Naive B cell (primary cell): ENCODE data around the gene NFKBIE. TPM values are rescaled to one million over a fixed set of nuclear protein-coding genes. Genes with fewer than 3 reads are reported as not detected.
A peak's percentile ranks its signal among the peaks of the same experiment; 100 is the strongest.

Source experiments
- ATAC-seq, 2 donors: fragments of 150-1000 bp; cut with Tn5 transposase; 2 replicates each; pipeline ENCODE4 v1.10.0; 2021; ENCODE audit warnings: low read depth in 2 of 2, mild to moderate bottlenecking in 2 of 2, moderate library complexity in 2 of 2
- DNase-seq: peaks from one replicate; pipeline ENCODE4 v3.0.0; 2022
- H3K27ac Mint-ChIP-seq, 6 donors: one replicate each; pipeline ENCODE4 v1.8.0; 2020 to 2022; ENCODE audit warnings: mild to moderate bottlenecking in 6 of 6, mixed read lengths in 6 of 6, moderate library complexity in 5 of 6, inconsistent platforms in 2 of 6
- H3K27me3 Mint-ChIP-seq, 3 donors: one replicate each; pipeline ENCODE4 v1.8.0; 2021 to 2022; ENCODE audit warnings: mixed read lengths in 3 of 3, mild to moderate bottlenecking in 1 of 3
- H3K36me3 Mint-ChIP-seq, 2 donors: one replicate each; pipeline ENCODE4 v1.8.0; 2020 to 2022; ENCODE audit warnings: mixed read lengths in 2 of 2, inconsistent platforms in 1 of 2, mild to moderate bottlenecking in 1 of 2
- H3K4me1 Mint-ChIP-seq, 3 donors: one replicate each; pipeline ENCODE4 v1.8.0; 2020 to 2022; ENCODE audit warnings: mixed read lengths in 3 of 3, inconsistent platforms in 1 of 3, mild to moderate bottlenecking in 1 of 3, moderate library complexity in 1 of 3
- H3K4me3 Mint-ChIP-seq, 8 donors: one replicate each; pipeline ENCODE4 v1.8.0; 2020 to 2022; ENCODE audit warnings: mild to moderate bottlenecking in 8 of 8, mixed read lengths in 8 of 8, moderate library complexity in 8 of 8, inconsistent platforms in 2 of 8
- H3K9me3 Mint-ChIP-seq, 7 donors: one replicate each; pipeline ENCODE4 v1.8.0; 2020 to 2022; ENCODE audit warnings: mixed read lengths in 7 of 7, mild to moderate bottlenecking in 5 of 7, inconsistent platforms in 2 of 7, moderate library complexity in 1 of 7
- polyA plus RNA-seq, 6 donors: library from polyadenylated mRNA; unstranded; fragments of 300-500 nt; fragmentation: Illumina TruSeq; gene quantifications; one replicate each; pipeline ENCODE4 v1.2.3, GENCODE V29; 2021; ENCODE audit warnings: low read depth in 6 of 6

Gene NFKBIE
- polyA plus RNA-seq, 6 donors from 2014 or later: 22.1 to 30.8 (median 27.9) TPM

GRCh38 chr6:44289726-44290260 lies 24.4 kb upstream of the NFKBIE start:
- H3K9me3 Mint-ChIP-seq: no peaks in the 10 kb centered on the region
- H3K27ac Mint-ChIP-seq: peak overlapping the region in 1 of 6 donors; percentile 52
- ATAC-seq: no peak
- no peak for DNase-seq
- no peaks in the 10 kb centered on the region for H3K4me1 Mint-ChIP-seq
- peaks cover 51 to 81% (median 71%) of the 10 kb centered on the region in 3 donors for H3K27me3 Mint-ChIP-seq
- no peaks in the 10 kb centered on the region for H3K36me3 Mint-ChIP-seq
- H3K4me3 Mint-ChIP-seq: no peak overlapping the region

- DNase-seq (no peak), ATAC-seq (no peak)
- Mint-ChIP-seq H3K36me3 (no peaks in the 10 kb centered on the region), H3K9me3 (no peaks in the 10 kb centered on the region), H3K4me3 (no peak overlapping the region), H3K27ac (no peak overlapping the region), H3K4me1 (no peaks in the 10 kb centered on the region), H3K27me3 (peaks cover 43 to 82% (median 72%) of the 10 kb centered on the region in 3 donors)
Observed at GRCh38 chr6:44286747-44287146, 21.4 kb upstream of the NFKBIE start.

DNA sequence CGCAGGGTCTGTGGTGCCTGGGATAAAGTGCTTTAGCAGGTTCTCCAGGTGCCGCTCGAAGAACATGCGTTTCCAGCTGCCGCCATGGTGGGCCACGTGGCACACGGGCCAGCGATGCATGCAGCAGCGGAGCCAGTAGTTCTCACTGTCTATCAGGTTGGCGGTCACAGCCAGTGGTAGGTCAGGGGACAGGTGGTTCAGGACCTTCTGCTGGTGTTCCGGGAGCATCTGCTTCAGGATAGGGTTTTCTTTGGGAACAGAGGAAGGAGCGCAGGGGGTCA lies 20.9 kb upstream of the NFKBIE start:
- Mint-ChIP-seq H3K27ac (no peak overlapping the region), H3K27me3 (peaks cover 43 to 77% (median 67%) of the 10 kb centered on the region in 3 donors), H3K9me3 (no peaks in the 10 kb centered on the region), H3K4me3 (no peak overlapping the region), H3K36me3 (no peaks in the 10 kb centered on the region), H3K4me1 (no peaks in the 10 kb centered on the region)
- ATAC-seq: no peak
- no peak for DNase-seq

DNA sequence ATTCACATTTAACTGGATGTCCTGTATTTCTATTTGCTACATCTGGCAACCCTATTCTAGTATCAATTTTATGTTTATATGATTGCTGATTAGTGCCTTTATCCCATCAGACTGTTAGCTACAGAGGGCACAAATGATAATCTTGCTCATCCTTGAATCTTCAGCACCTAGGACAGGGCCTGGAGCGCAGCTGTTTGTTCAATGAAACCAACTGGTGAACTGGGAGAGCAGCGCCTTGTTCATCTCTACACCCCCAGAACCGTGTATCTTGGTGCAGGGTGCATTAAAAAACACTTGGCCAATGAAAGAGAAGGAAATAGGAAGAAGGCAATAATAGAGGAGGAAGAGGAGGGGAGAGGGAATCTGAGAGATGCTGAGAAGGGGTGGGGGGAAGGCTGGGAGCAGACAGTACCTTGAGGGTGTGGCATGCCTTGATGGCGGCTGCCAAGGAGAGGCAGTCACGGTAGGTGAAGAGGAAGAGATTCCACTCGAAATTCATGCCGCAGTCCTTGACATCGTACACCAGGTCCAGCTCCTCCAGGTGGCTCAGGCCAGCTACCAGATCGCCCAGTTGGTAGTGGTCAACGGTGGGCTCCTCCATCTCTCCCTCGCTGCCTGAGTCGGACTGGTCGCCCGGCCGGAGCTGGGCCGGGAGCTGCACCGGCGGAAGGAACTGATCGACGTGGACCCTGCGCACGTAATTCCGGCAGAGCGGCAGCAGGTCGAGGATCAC lies 20.4 kb upstream of the NFKBIE start:
- H3K4me3 Mint-ChIP-seq: no peak overlapping the region

GRCh38 chr6:44284867-44285266 lies 19.5 kb upstream of the NFKBIE start:
- Mint-ChIP-seq H3K4me1 (no peaks in the 10 kb centered on the region), H3K27me3 (peaks cover 34 to 76% (median 62%) of the 10 kb centered on the region in 3 donors), H3K9me3 (no peaks in the 10 kb centered on the region), H3K36me3 (no peaks in the 10 kb centered on the region), H3K27ac (no peak overlapping the region), H3K4me3 (no peak overlapping the region)
- no peak for ATAC-seq
- DNase-seq: no peak

More for the DNA sequence above, 20.4 kb upstream of the NFKBIE start:
- H3K36me3 Mint-ChIP-seq: no peaks in the 10 kb centered on the region
- ATAC-seq: no peak
- no peak for DNase-seq
- H3K27ac Mint-ChIP-seq: no peak overlapping the region
- H3K9me3 Mint-ChIP-seq: no peaks in the 10 kb centered on the region
- no peaks in the 10 kb centered on the region for H3K4me1 Mint-ChIP-seq
- peaks cover 40 to 76% (median 67%) of the 10 kb centered on the region in 3 donors for H3K27me3 Mint-ChIP-seq

DNA sequence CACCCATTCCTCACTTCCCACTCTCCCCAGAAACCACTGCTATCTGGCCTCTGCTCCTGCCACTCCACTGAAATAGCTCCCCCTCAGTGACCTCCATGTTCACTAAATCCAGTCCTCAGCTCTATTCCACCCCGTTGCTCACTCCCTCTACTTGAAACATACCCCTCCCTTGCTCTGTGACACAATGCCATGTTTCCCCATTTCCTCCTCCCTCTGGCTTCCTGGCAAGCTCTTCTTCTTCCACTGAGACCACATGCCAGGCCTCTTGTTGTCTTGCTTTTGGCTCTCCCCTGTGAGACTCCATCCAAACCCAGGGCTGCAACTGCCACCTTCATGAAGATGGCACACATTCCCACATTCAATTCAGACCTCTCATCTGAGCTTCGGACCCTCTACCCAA lies 18.8 kb upstream of the NFKBIE start:
- H3K27me3 Mint-ChIP-seq: peaks cover 33 to 77% (median 63%) of the 10 kb centered on the region in 3 donors
- H3K4me1 Mint-ChIP-seq: no peaks in the 10 kb centered on the region
- DNase-seq: no peak

DNA sequence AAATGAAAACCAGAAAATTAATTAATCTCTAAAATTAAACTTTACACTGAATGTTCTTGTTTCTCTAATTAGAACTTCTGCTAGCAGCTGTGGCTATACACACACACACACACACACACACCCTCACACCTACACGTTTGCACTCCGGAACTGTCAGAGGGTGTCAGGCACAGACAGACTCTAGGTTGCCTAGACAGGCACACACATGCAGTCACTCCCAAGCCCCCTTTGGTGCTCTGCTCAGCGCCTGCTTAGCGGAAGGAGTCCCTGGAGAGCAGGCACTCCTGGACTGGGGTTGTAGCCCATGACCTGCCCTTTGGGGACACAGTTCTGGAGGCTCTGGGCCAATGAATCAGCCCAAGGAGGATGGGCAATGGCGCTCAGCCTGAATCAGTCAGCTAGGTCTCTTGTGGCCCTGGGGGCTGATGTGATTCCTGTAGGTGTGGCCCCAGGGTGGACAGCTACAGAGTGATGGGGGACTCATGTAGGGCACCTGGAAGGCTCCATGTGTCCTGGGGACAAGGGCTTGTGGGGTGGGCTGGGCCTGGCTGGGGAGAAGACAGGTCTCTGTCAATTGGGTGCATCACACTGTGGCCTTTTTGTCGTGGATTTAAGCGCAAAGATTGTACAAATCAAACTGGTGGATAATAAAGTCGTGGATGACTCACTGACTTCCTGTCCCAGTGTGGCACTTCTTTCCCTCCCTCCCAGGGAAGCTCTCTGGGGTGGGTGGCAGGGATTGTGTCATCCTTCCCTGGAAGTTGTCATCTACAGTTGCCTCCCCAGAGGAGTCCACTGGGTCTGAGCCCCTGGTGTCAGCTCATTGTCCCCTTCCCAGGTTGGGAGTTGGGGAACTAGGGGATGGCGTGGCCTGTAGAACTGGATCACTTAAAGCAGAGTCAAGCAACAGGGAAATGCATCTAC lies 13.7 kb upstream of the NFKBIE start:
- H3K4me1 Mint-ChIP-seq: peaks cover 0 to 9% (median 4%) of the 10 kb centered on the region in 3 donors
- no peaks in the 10 kb centered on the region for H3K36me3 Mint-ChIP-seq
- H3K9me3 Mint-ChIP-seq: no peaks in the 10 kb centered on the region
- no peak overlapping the region for H3K27ac Mint-ChIP-seq
- peaks cover 34 to 76% (median 61%) of the 10 kb centered on the region in 3 donors for H3K27me3 Mint-ChIP-seq
- DNase-seq (no peak), ATAC-seq (no peak)
- no peak overlapping the region for H3K4me3 Mint-ChIP-seq

More for the DNA sequence above, 18.8 kb upstream of the NFKBIE start:
- no peak for ATAC-seq
- H3K27ac Mint-ChIP-seq: peak overlapping the region in 1 of 6 donors; percentile 12
- H3K4me3 Mint-ChIP-seq: no peak overlapping the region
- no peaks in the 10 kb centered on the region for H3K36me3 Mint-ChIP-seq
- H3K9me3 Mint-ChIP-seq: no peaks in the 10 kb centered on the region

DNA sequence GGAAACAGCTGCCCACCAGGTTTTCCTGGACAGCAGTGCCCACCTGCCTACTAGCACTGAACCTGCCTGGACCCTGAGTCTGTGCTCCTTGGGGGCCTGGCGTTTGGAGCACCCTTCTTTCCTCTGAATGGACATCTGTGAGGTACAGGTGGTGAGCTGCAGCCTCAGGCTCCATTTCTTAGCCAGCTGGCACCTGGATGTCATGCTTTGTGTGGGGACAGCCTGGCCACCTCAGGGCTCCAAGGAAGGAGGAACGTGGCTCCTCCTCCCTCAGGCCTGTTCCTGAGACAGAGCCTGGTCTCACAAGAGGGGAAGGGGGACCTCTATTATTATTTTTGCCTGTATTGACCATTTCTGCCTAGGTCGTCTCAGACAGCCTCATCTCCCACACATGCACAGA lies 13.0 kb upstream of the NFKBIE start:
- ATAC-seq: no peak
- Mint-ChIP-seq H3K27me3 (peaks cover 32 to 74% (median 60%) of the 10 kb centered on the region in 3 donors), H3K4me1 (peaks cover 0 to 9% (median 4%) of the 10 kb centered on the region in 3 donors), H3K27ac (no peak overlapping the region), H3K4me3 (peak overlapping the region in 1 of 8 donors; percentile 3), H3K9me3 (no peaks in the 10 kb centered on the region), H3K36me3 (no peaks in the 10 kb centered on the region)
- DNase-seq: no peak

- ATAC-seq: no peak
- peak overlapping the region in 1 of 8 donors; percentile 3 for H3K4me3 Mint-ChIP-seq
- no peaks in the 10 kb centered on the region for H3K9me3 Mint-ChIP-seq
- H3K4me1 Mint-ChIP-seq: peaks cover 0 to 9% (median 4%) of the 10 kb centered on the region in 3 donors
- peaks cover 0 to 2% of the 10 kb centered on the region in 2 donors for H3K36me3 Mint-ChIP-seq
- H3K27me3 Mint-ChIP-seq: peaks cover 38 to 74% (median 63%) of the 10 kb centered on the region in 3 donors
- no peak for DNase-seq
- peak overlapping the region in 1 of 6 donors; percentile 48 for H3K27ac Mint-ChIP-seq
Observed at GRCh38 chr6:44277763-44278162, 12.4 kb upstream of the NFKBIE start.

GRCh38 chr6:44276667-44277640 lies 11.6 kb upstream of the NFKBIE start:
- ATAC-seq (no peak), DNase-seq (no peak)
- Mint-ChIP-seq H3K27ac (peak overlapping the region in 1 of 6 donors; percentile 63), H3K36me3 (peaks cover 0 to 5% of the 10 kb centered on the region in 2 donors), H3K4me3 (peak overlapping the region in 7 of 8 donors; percentile 3 to 77 (median 56)), H3K4me1 (peaks cover 0 to 9% (median 4%) of the 10 kb centered on the region in 3 donors), H3K9me3 (no peaks in the 10 kb centered on the region), H3K27me3 (peaks cover 45 to 79% (median 71%) of the 10 kb centered on the region in 3 donors)

DNA sequence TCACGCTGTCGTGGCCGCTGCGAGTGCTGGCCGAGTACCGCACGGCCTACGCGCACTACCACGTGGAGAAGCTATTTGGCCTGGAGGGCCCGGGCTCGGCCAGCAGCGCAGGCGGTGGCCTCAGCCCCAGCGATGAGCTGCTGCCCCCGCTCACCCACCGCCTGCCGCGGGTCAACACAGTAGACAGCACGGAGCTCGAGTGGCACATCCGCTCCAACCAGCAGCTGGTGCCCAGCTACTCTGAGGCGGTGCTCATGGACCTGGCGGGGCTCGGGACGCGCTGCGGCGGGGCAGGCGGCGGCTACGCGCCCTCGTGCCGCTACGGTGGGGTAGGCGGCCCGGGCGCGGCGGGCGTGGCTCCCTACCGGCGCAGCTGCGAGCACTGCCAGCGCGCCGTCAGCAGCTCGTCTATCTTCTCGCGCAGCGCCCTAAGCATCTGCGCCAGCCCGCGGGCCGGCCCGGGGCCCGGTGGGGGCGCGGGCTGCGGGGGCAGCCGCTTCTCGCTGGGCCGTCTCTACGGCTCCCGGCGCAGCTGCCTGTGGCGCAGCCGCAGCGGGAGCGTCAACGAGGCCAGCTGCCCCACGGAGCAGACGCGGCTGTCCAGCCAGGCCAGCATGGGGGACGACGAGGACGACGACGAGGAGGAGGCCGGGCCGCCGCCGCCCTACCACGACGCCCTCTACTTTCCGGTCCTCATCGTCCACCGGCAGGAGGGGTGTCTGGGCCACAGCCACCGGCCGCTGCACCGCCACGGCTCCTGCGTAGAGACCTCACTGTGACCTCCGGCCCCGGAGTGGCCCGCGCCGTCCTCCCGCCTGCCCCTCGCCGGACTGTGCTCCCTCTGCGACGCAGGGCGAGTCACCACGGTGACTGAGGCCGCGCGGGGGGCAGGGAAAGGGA lies 10.6 kb upstream of the NFKBIE start:
- H3K4me3 Mint-ChIP-seq: peak overlapping the region in 2 of 8 donors; percentile 24 to 28
- H3K27ac Mint-ChIP-seq: no peak overlapping the region

DNA sequence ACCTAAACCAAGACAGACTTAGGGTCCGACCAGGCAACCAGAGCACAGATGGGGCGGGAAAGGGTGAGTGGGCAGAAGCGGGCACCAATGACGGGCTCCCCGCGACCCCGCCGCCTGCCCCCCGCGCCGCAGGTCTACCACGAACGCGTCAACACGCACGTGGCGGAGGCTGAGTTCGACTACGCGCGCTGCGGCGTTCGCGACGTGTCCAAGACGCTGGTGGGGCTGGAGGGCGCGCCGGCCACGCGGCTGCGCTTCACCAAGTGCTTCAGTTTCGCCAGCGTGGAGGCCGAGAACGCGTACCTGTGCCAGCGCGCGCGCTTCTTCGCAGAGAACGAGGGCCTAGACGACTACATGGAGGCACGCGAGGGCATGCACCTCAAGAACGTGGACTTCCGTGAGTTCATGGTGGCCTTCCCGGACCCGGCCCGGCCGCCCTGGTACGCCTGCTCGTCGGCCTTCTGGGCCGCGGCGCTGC lies 10.0 kb upstream of the NFKBIE start:
- H3K4me3 Mint-ChIP-seq: peak overlapping the region in 2 of 8 donors; percentile 5 to 67

More for the DNA sequence above, 10.6 kb upstream of the NFKBIE start:
- Mint-ChIP-seq H3K4me1 (peaks cover 0 to 12% (median 12%) of the 10 kb centered on the region in 3 donors), H3K27me3 (peaks cover 50 to 85% (median 78%) of the 10 kb centered on the region in 3 donors), H3K36me3 (peaks cover 0 to 5% of the 10 kb centered on the region in 2 donors), H3K9me3 (no peaks in the 10 kb centered on the region)
- ATAC-seq: peak; percentile 79 to 88
- DNase-seq: no peak

More for the DNA sequence above, 10.0 kb upstream of the NFKBIE start:
- ATAC-seq (no peak), DNase-seq (no peak)
- Mint-ChIP-seq H3K4me1 (peaks cover 0 to 13% (median 12%) of the 10 kb centered on the region in 3 donors), H3K9me3 (no peaks in the 10 kb centered on the region), H3K27ac (no peak overlapping the region), H3K36me3 (peaks cover 0 to 5% of the 10 kb centered on the region in 2 donors), H3K27me3 (peaks cover 50 to 80% (median 76%) of the 10 kb centered on the region in 3 donors)
